Coronary artery (tissue), 2 donors: Measurements from ENCODE around the gene MCEE.

Experiments
- DNase-seq: peaks from one replicate; pipeline ENCODE4 v3.0.0-alpha.2; 2017; ENCODE audit warnings: low spot score
- H3K27ac ChIP-seq, 2 donors: fragments of 200-600 bp; sonication (generic); one replicate each; pipeline ENCODE4 v1.5.1; 2016 to 2019
- H3K4me3 ChIP-seq: fragments of 200-600 bp; sonication (generic); 2 replicates; pipeline ENCODE4 v1.5.1; 2016; ENCODE audit warnings: mild to moderate bottlenecking, moderate library complexity
- TF ChIP-seq, protein P1 (sequence below): fragments of 200-600 bp; sonication (generic); IDR thresholded peaks from one replicate; pipeline ENCODE4 v1.5.1; 2019; ENCODE audit warnings: antibody characterized with exemption

MCEE gene

DNA sequence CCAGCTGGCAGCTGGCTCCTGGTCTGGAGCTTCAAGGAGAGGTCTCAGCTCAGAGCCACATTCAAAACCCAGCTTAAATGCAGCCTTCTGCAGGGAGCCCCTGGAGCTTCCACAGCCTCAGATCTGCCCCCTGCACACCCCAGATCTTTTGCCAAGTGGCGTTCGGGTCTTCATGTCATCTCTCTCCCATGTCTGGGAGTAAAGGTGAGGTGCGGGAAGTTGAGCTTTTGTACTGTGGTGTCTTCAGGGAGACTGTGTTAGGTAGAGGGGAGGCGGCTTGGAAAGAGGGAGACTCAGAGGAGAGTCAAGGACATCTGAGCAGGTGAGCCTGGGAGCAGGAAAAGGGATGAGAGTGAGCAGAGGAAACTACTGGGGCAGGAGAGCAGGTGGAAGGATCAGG is 25.8 kb upstream of the MCEE start:
- TF ChIP-seq, protein P1, sequence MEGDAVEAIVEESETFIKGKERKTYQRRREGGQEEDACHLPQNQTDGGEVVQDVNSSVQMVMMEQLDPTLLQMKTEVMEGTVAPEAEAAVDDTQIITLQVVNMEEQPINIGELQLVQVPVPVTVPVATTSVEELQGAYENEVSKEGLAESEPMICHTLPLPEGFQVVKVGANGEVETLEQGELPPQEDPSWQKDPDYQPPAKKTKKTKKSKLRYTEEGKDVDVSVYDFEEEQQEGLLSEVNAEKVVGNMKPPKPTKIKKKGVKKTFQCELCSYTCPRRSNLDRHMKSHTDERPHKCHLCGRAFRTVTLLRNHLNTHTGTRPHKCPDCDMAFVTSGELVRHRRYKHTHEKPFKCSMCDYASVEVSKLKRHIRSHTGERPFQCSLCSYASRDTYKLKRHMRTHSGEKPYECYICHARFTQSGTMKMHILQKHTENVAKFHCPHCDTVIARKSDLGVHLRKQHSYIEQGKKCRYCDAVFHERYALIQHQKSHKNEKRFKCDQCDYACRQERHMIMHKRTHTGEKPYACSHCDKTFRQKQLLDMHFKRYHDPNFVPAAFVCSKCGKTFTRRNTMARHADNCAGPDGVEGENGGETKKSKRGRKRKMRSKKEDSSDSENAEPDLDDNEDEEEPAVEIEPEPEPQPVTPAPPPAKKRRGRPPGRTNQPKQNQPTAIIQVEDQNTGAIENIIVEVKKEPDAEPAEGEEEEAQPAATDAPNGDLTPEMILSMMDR: no peak
- H3K27ac ChIP-seq: no peak overlapping the region
- DNase-seq: no peak
- no peak overlapping the region for H3K4me3 ChIP-seq

DNA sequence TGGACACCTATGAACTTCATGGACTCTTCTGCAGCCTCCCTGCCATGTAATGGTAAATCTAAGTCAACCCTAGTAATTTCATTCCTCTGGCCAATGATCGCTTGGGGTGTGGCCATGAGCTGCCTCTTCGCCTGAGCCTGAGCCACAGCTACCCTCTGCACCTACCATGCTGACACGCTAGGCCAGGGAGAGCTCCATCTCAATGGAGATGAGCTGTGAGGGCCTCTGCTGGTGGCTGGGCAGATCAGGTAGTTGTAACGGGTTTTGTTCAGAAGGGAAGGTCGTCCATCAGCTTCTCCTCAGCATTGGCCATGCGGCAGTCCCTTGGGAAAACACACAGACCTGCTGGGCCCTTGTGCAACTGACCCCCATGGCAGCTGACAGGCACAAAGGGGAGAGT is 24.8 kb upstream of the MCEE start:
- Histone ChIP-seq H3K4me3 (no peak overlapping the region), H3K27ac (no peak overlapping the region)
- TF ChIP-seq, protein P1: no peak
- DNase-seq: no peak

DNA sequence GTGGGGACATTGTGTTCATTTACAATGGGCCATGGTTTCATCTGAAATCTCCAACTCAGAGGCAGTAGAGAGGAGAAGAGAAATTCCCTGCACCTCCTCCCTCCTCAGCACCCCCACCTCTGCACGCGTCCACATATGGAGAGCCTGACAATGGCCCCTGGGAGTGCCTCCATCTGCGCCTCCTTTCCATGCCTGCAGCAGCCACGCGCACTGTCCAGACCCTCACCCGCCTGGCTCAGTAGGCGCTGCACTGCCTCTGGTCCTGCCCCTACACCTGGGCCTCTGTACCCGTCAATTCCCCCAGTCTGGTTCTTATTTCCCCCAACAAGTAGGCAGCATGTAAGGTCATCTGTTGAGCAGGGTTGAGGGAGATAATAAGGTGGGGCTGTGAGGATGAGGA is 24.2 kb upstream of the MCEE start:
- no peak for DNase-seq
- Histone ChIP-seq H3K4me3 (no peak overlapping the region), H3K27ac (no peak overlapping the region)
- TF ChIP-seq, protein P1: no peak

DNA sequence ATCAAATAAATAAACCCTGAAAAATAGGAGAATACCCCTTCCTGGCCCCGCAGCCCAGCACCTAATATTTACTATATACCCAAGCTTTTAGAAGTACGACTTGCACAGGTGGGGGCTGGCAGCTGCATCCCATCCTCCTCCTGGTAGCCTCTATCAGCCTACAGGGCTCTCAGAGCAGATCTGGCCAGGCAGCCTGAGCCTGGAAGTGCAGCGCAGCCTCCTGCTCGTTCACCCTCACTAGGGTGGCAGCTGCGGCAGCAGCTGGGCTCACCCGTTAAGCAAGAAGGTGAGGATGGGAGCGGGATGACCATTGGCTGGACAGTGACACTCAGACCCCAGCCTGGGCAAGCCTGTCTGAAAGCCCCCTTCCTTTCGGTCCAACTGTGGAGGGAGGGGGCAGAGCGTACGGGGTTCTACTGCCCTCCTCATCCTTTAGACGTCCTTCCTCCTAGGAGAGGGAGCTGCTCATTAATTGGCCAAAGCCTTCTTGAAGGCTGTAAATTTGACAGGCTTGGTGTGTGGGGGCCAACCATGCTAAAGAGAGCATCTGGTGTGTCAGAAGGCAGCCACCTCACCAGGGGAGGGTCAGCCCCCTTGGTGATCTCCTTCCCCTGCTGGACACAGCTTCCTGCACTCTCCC is 23.7 kb upstream of the MCEE start:
- TF ChIP-seq, protein P1: no peak

DNA sequence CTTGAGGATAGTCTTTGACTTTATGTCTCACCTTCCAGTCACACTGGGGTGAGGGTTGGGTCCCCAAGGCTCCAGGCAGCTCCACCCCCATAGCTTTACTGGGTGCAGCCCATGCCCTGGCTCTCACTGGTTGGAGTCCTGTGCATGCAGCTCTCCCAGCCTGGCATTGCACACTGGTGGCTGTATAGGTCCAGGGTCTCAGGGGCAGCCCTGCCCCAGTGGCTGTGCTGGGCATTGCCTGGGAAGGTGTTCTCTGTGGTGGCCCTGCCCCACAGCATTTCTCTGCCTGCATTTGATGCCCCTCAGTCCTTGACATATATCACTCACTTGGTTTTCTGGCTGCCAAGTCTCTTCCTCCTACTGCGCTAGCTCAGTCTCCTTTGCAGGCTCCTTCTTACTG is 21.6 kb upstream of the MCEE start:
- no peak overlapping the region for H3K27ac ChIP-seq
- TF ChIP-seq, protein P1: no peak
- no peak for DNase-seq
- H3K4me3 ChIP-seq: no peak overlapping the region

More for the DNA sequence above, 23.7 kb upstream of the MCEE start:
- no peak overlapping the region for H3K27ac ChIP-seq
- no peak for DNase-seq
- no peak overlapping the region for H3K4me3 ChIP-seq

DNA sequence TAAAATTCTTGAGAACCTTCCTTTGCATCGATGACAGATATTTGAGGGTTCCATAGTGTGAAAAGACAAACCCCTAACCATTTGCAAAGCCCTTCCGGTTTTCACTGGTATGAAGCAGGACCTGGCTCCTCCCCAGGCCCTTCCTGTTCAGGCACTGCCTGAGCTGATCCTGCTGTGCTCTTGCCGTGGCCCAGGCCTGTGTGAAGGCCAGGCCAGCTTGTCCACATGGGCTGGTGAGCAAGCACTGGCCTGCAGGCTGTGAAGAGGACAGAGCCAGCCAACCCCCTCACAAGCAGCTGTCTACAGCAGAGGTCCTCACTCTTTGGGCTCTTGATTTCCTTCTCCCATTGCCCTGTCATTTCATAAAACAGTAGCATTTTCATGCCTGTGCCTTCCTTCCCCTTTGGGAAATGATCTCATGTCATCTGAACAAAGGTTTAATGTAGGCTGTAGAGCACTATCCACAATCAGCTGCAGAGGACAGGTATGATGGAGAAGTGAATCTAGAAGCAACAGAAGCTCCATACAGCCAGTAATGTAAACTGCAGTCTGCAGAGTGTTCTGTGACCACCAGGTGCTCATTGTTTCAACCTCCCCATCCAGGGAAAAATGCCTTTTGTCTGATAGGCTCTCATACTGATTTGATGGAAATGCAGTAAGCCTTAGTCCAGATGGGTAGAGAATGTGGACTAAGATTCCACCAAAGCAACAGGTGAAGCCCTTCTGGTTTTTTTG is 20.2 kb upstream of the MCEE start:
- no peak for DNase-seq
- no peak overlapping the region for H3K27ac ChIP-seq
- TF ChIP-seq, protein P1: no peak

DNA sequence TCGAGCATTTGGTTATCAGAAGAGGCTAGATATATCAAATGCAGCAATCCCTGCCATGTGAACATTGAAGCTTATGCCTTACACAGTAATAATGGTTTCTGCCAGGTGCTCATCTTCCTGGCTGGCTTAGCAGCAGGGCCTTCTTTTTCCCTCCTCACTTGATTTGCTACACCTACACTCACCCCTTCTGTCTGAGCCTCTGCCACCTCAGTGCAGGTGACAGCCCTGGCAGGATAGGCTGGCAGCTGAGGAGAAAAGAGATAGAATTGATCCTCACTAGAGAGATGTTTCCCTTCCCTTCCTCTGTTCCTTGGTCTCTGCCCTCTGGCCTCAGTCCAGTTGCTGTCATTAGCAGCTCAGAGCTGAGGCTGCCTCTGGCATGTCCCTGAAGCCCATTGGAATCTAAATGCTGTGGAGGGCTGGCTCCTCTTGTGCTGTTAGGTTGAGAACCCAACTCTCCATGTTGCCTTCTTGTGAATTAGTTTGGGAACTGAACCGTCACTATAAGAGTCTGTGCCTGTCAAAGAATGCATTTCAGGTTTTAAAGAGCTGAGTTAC is 18.6 kb upstream of the MCEE start:
- TF ChIP-seq, protein P1: no peak
- Histone ChIP-seq H3K27ac (no peak overlapping the region), H3K4me3 (no peak overlapping the region)
- no peak for DNase-seq

More for the DNA sequence above, 20.2 kb upstream of the MCEE start:
- no peak overlapping the region for H3K4me3 ChIP-seq
